GM23338 (cell line): ENCODE results near the gene USP24. TPM values are rescaled to one million over a fixed set of nuclear protein-coding genes. Genes with fewer than 3 reads are reported as not detected.

Experiments
- ATAC-seq: fragments of 200-7000 bp; cut with Tn5 transposase; 3 replicates; pipeline ENCODE4 v1.9.1; 2020
- DNase-seq: peaks from one replicate; pipeline ENCODE4 v3.0.0-alpha.2; 2015; ENCODE audit warnings: low spot score
- H2AFZ ChIP-seq: fragments of 200-600 bp; sonication (generic); 2 replicates; pipeline ENCODE4 v1.8.0; 2016; ENCODE audit warnings: antibody characterized with exemption, mild to moderate bottlenecking, moderate library complexity
- H3F3A ChIP-seq: fragments of 200-600 bp; sonication (generic); replicated peaks from 2 replicates; pipeline ENCODE4 v1.8.0; 2017; ENCODE audit warnings: antibody characterized with exemption, mixed run types, low read depth
- H3K27ac ChIP-seq: fragments of 200-600 bp; sonication (generic); 2 replicates; pipeline ENCODE4 v1.6.1; 2016; ENCODE audit warnings: low read depth
- H3K27me3 ChIP-seq: fragments of 200-600 bp; sonication (generic); 2 replicates; pipeline ENCODE4 v1.8.0; 2016; ENCODE audit warnings: mild to moderate bottlenecking, mixed run types, moderate library complexity; ENCODE audit not compliant: insufficient read depth
- H3K36me3 ChIP-seq: fragments of 200-600 bp; sonication (generic); 2 replicates; pipeline ENCODE4 v1.8.0; 2016; ENCODE audit warnings: mild to moderate bottlenecking; ENCODE audit not compliant: insufficient read depth
- H3K4me1 ChIP-seq: fragments of 200-600 bp; sonication (generic); 2 replicates; pipeline ENCODE4 v1.8.0; 2016; ENCODE audit warnings: mild to moderate bottlenecking, moderate library complexity; ENCODE audit not compliant: insufficient read depth
- H3K4me2 ChIP-seq: fragments of 200-600 bp; sonication (generic); 2 replicates; pipeline ENCODE4 v1.7.1; 2017; ENCODE audit warnings: mixed run types
- H3K4me3 ChIP-seq: fragments of 200-600 bp; sonication (generic); 2 replicates; pipeline ENCODE4 v1.6.1; 2016; ENCODE audit warnings: mixed run types
- H3K79me2 ChIP-seq: fragments of 200-600 bp; sonication (generic); replicated peaks from 2 replicates; pipeline ENCODE4 v1.8.0; 2017; ENCODE audit warnings: mild to moderate bottlenecking; ENCODE audit not compliant: insufficient read depth
- H3K9me2 ChIP-seq: fragments of 200-600 bp; sonication (generic); 2 replicates; pipeline ENCODE4 v1.8.0; 2017; ENCODE audit not compliant: insufficient read depth
- H4K20me1 ChIP-seq: fragments of 200-600 bp; sonication (generic); replicated peaks from 2 replicates; pipeline ENCODE4 v1.8.0; 2017; ENCODE audit warnings: mild to moderate bottlenecking; ENCODE audit not compliant: insufficient read depth
- H3K27ac Mint-ChIP-seq: 2 replicates; pipeline ENCODE4 v1.8.0; 2020; ENCODE audit warnings: inconsistent platforms, mild to moderate bottlenecking, moderate library complexity, mixed read lengths
- H3K27me3 Mint-ChIP-seq: 3 replicates; pipeline ENCODE4 v1.8.0; 2022; ENCODE audit warnings: low read depth, mild to moderate bottlenecking, moderate library complexity, mixed read lengths, inconsistent platforms; ENCODE audit not compliant: insufficient read depth, poor library complexity
- H3K36me3 Mint-ChIP-seq: 3 replicates; pipeline ENCODE4 v1.8.0; 2021; ENCODE audit warnings: low read depth, mild to moderate bottlenecking, inconsistent platforms, moderate library complexity, mixed read lengths
- H3K4me1 Mint-ChIP-seq: 3 replicates; pipeline ENCODE4 v1.8.0; 2020; ENCODE audit warnings: mild to moderate bottlenecking, inconsistent platforms, mixed read lengths
- H3K4me3 Mint-ChIP-seq: 3 replicates; pipeline ENCODE4 v1.8.0; 2021; ENCODE audit warnings: moderate library complexity, mild to moderate bottlenecking, inconsistent platforms, mixed read lengths
- H3K9me3 Mint-ChIP-seq: 3 replicates; pipeline ENCODE4 v1.8.0; 2020; ENCODE audit warnings: moderate library complexity, mild to moderate bottlenecking, inconsistent platforms, mixed read lengths
- CREB1 ChIP-seq: fragments of 250-450 bp; sonication (Bioruptor Pico); IDR thresholded peaks from 2 replicates; pipeline ENCODE4 v1.5.0; 2020; ENCODE audit warnings: low read depth, mild to moderate bottlenecking, moderate library complexity
- EZH2 ChIP-seq: fragments of 200-600 bp; sonication (generic); IDR thresholded peaks from one replicate; pipeline ENCODE4 v1.8.0; 2017; ENCODE audit warnings: antibody characterized with exemption, mild to moderate bottlenecking, low read depth; ENCODE audit not compliant: unreplicated experiment
- JUNB ChIP-seq: IDR thresholded peaks from one replicate; pipeline ENCODE4 v1.6.1; 2016; ENCODE audit warnings: antibody characterized with exemption; ENCODE audit not compliant: unreplicated experiment
- NANOG ChIP-seq: IDR thresholded peaks from 2 replicates; pipeline ENCODE4 v1.6.1; 2016; ENCODE audit warnings: antibody characterized with exemption, borderline replicate concordance
- POLR2AphosphoS5 ChIP-seq: IDR thresholded peaks from 2 replicates; pipeline ENCODE4 v1.6.1; 2016; ENCODE audit warnings: antibody characterized with exemption, low read depth
- STAT1 ChIP-seq: IDR thresholded peaks from one replicate; pipeline ENCODE4 v1.6.1; 2016; ENCODE audit warnings: antibody characterized with exemption; ENCODE audit not compliant: unreplicated experiment
- ZNF114 ChIP-seq: fragments of 250-450 bp; sonication (Bioruptor Pico); IDR thresholded peaks from 2 replicates; pipeline ENCODE4 v1.5.0; 2020; ENCODE audit warnings: mild to moderate bottlenecking, moderate library complexity
- ZNF331 ChIP-seq: fragments of 250-450 bp; sonication (Bioruptor Pico); IDR thresholded peaks from 2 replicates; pipeline ENCODE4 v1.5.0; 2020; ENCODE audit warnings: low read depth, mild to moderate bottlenecking, moderate library complexity
- polyA plus RNA-seq: library from polyadenylated mRNA; unstranded; fragments of >200 nt; fragmentation: Nextera tagmentation; extraction: Ambion mirVana; gene quantifications from 2 replicates; pipeline ENCODE4 v1.2.1, GENCODE V29; 2016
- total RNA-seq: library from RNA; depleted of rRNA; stranded (reverse); fragments of >200 nt; shearing (Covaris generic); gene quantifications from 2 replicates; pipeline ENCODE4 v1.2.3, GENCODE V29; 2014
- TF ChIP-seq, protein P1 (sequence below), 2 experiments: fragments of 200-600 bp in 1 of 2; sonication (generic) in 1 of 2; conservative IDR thresholded peaks; 2 replicates each; pipeline versions ENCODE4 v1.5.1 to v1.6.1; 2016 to 2017; ENCODE audit warnings: antibody characterized with exemption in 2 of 2, low read depth in 2 of 2, mild to moderate bottlenecking in 2 of 2, moderate library complexity in 1 of 2
- TF ChIP-seq, protein P2 (sequence below): fragments of 250-450 bp; sonication (Bioruptor Pico); IDR thresholded peaks from 2 replicates; pipeline ENCODE4 v1.5.0; 2020; ENCODE audit warnings: mild to moderate bottlenecking, moderate library complexity

The USP24 gene
- total and polyA plus RNA-seq, 2 experiments from 2014 or later: 12.1 to 32.6 TPM

DNA sequence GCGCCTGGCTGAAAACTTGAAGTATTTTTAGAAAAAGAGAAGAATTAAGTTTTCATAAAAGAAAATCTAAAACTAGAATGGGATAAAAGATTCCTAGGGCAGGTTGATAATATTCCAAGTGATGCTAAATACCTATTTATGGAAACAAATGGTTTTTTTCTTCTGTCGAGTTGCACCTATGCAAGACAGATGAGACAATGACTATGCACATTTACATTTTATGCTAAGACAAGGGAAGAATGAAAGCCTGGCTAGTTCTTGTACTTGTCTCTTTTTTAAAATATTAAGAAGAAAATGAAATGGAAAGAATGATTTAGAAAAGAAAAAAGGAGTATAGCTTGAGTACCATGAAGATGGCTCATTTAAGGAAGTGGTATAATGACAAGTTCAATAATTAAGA, 24.4 kb upstream of the USP24 start (continued):
- TF ChIP-seq, protein P1, sequence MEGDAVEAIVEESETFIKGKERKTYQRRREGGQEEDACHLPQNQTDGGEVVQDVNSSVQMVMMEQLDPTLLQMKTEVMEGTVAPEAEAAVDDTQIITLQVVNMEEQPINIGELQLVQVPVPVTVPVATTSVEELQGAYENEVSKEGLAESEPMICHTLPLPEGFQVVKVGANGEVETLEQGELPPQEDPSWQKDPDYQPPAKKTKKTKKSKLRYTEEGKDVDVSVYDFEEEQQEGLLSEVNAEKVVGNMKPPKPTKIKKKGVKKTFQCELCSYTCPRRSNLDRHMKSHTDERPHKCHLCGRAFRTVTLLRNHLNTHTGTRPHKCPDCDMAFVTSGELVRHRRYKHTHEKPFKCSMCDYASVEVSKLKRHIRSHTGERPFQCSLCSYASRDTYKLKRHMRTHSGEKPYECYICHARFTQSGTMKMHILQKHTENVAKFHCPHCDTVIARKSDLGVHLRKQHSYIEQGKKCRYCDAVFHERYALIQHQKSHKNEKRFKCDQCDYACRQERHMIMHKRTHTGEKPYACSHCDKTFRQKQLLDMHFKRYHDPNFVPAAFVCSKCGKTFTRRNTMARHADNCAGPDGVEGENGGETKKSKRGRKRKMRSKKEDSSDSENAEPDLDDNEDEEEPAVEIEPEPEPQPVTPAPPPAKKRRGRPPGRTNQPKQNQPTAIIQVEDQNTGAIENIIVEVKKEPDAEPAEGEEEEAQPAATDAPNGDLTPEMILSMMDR (conservative IDR thresholded peaks at IDR 0.05; ENCODE audit: low read depth in 2 of 2): no peak
- TF ChIP-seq ZNF114 (CRISPR knock-in tag) (no peak), NANOG (no peak), JUNB (no peak), POLR2AphosphoS5 (no peak), STAT1 (no peak), CREB1 (CRISPR knock-in tag) (no peak), ZNF331 (CRISPR knock-in tag) (no peak)
- TF ChIP-seq, protein P2, sequence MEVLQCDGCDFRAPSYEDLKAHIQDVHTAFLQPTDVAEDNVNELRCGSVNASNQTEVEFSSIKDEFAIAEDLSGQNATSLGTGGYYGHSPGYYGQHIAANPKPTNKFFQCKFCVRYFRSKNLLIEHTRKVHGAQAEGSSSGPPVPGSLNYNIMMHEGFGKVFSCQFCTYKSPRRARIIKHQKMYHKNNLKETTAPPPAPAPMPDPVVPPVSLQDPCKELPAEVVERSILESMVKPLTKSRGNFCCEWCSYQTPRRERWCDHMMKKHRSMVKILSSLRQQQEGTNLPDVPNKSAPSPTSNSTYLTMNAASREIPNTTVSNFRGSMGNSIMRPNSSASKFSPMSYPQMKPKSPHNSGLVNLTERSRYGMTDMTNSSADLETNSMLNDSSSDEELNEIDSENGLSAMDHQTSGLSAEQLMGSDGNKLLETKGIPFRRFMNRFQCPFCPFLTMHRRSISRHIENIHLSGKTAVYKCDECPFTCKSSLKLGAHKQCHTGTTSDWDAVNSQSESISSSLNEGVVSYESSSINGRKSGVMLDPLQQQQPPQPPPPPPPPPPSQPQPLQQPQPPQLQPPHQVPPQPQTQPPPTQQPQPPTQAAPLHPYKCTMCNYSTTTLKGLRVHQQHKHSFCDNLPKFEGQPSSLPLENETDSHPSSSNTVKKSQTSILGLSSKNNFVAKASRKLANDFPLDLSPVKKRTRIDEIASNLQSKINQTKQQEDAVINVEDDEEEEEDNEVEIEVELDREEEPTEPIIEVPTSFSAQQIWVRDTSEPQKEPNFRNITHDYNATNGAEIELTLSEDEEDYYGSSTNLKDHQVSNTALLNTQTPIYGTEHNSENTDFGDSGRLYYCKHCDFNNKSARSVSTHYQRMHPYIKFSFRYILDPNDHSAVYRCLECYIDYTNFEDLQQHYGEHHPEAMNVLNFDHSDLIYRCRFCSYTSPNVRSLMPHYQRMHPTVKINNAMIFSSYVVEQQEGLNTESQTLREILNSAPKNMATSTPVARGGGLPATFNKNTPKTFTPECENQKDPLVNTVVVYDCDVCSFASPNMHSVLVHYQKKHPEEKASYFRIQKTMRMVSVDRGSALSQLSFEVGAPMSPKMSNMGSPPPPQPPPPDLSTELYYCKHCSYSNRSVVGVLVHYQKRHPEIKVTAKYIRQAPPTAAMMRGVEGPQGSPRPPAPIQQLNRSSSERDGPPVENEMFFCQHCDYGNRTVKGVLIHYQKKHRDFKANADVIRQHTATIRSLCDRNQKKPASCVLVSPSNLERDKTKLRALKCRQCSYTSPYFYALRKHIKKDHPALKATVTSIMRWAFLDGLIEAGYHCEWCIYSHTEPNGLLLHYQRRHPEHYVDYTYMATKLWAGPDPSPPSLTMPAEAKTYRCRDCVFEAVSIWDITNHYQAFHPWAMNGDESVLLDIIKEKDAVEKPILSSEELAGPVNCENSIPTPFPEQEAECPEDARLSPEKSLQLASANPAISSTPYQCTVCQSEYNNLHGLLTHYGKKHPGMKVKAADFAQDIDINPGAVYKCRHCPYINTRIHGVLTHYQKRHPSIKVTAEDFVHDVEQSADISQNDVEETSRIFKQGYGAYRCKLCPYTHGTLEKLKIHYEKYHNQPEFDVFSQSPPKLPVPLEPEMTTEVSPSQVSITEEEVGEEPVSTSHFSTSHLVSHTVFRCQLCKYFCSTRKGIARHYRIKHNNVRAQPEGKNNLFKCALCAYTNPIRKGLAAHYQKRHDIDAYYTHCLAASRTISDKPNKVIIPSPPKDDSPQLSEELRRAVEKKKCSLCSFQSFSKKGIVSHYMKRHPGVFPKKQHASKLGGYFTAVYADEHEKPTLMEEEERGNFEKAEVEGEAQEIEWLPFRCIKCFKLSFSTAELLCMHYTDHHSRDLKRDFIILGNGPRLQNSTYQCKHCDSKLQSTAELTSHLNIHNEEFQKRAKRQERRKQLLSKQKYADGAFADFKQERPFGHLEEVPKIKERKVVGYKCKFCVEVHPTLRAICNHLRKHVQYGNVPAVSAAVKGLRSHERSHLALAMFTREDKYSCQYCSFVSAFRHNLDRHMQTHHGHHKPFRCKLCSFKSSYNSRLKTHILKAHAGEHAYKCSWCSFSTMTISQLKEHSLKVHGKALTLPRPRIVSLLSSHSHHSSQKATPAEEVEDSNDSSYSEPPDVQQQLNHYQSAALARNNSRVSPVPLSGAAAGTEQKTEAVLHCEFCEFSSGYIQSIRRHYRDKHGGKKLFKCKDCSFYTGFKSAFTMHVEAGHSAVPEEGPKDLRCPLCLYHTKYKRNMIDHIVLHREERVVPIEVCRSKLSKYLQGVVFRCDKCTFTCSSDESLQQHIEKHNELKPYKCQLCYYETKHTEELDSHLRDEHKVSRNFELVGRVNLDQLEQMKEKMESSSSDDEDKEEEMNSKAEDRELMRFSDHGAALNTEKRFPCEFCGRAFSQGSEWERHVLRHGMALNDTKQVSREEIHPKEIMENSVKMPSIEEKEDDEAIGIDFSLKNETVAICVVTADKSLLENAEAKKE: no peak

DNA sequence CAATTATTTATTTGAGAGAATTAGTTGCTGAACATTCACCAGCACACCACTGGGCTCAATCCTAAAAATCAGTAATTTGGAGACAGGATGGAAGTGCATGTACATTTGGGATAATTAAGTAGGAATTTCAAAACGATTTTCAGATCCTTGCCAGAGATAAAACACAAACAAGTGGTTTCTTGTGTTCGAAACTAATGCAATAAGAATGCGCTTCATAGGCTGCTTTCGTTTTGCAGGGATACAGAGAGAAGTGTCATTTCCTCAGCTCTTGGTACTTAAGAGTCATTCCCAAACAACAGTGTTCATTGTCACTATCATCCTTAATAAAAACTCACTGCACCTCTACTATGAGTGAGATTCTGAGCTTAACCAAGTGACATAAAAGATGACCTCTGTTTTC, 20.6 kb upstream of the USP24 start:
- H3K36me3 ChIP-seq: no peaks in the 10 kb centered on the region
- Mint-ChIP-seq H3K27ac (no peak overlapping the region), H3K4me3 (no peak overlapping the region), H3K9me3 (no peaks in the 10 kb centered on the region), H3K27me3 (peaks cover 4% of the 10 kb centered on the region), H3K4me1 (peaks cover 11% of the 10 kb centered on the region), H3K36me3 (no peaks in the 10 kb centered on the region)
- DNase-seq (no peak), ATAC-seq (no peak)
- H3K4me3 ChIP-seq: no peak overlapping the region
- no peaks in the 10 kb centered on the region for H4K20me1 ChIP-seq
- H3K4me2 ChIP-seq: no peak overlapping the region
- no peak overlapping the region for H2AFZ ChIP-seq
- H3K27ac ChIP-seq: no peak overlapping the region
- H3K27me3 ChIP-seq: 0 out of 2 replicates have a peak, but pooled peaks cover 3% of the 10 kb centered on the region
- peaks cover 3% of the 10 kb centered on the region for H3K9me2 ChIP-seq
- H3K79me2 ChIP-seq: no peaks in the 10 kb centered on the region
- no peaks in the 10 kb centered on the region for H3F3A ChIP-seq
- no peaks in the 10 kb centered on the region for H3K4me1 ChIP-seq
- TF ChIP-seq NANOG: no peak
- TF ChIP-seq ZNF114 (CRISPR knock-in tag): no peak
- TF ChIP-seq JUNB: no peak
- TF ChIP-seq EZH2: no peak
- no peak for TF ChIP-seq POLR2AphosphoS5
